ENCODE measurements around the gene ANKS1A.

Gene ANKS1A

DNA sequence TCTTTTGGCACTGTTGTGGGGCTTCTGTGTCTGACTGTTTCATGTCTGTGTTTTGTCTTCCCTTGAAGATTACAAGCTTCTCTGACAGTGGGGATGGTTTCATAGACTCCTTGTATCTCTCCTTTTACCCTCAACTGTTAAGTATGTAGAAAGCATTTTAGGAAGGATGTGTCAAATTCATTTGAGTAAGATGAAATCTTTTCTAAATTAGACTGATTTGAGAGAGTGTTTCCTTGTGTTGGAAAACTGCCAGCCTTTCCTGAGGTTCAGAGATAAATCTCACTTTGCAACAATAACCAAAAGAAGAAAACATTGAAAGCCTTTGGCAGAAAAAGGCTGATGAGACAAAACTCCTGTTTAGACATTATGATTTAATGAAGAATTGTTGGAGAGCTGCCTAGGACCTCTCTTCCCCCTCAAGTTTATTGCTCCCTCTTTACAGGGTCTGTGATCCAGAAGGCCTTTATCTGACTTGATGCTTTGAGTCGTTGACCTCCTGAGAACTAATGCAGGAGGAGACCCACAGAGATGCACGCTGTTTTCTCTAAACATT, 68.3 kb downstream of the ANKS1A start:
- DNase-seq (ENCODE audit: low spot score), result no peak

DNA sequence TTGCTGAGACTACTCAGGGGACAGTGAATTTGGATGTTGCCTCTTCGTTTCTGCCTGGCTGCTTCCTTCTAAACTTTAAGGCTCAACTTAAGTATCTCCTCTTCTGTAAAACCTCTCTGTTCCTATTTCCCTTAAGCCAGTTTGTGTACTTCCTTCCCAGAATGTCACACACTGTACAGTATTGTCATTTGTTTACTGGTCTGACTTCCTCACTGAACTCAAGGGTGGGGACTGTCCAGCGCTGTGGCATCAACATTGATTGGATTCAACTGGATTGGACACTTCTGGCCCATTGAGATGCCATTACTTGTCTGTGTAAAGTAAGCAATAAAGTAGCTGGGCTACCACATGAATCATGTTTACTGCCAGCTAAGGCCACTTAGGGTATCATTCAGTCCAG, 69.7 kb downstream of the ANKS1A start:
- DNase-seq (ENCODE audit: low spot score), result no peak

DNA sequence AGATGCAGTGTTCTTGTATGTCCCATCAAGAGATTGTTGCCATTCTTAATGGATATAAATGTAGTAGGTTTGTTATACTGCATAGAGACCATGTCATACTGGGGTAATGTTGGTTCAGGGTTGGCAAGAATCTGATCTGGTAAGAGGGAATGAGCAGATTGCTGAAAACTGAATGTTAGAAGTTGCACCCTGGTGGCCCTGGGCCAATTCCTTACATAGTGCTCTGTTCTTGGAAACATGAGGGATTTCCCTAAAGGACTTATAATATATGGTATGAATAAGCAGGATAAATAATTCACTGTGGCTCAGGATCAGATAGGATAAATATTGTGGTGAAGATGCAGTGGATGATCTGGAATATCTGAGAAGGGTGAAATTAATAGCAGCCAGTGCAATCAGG, 70.2 kb downstream of the ANKS1A start:
- DNase-seq (ENCODE audit: low spot score), result no peak

GRCh38 chr6:34961082-34961481, 72.0 kb downstream of the ANKS1A start:
- no peak for DNase-seq (ENCODE audit: low spot score)

DNA sequence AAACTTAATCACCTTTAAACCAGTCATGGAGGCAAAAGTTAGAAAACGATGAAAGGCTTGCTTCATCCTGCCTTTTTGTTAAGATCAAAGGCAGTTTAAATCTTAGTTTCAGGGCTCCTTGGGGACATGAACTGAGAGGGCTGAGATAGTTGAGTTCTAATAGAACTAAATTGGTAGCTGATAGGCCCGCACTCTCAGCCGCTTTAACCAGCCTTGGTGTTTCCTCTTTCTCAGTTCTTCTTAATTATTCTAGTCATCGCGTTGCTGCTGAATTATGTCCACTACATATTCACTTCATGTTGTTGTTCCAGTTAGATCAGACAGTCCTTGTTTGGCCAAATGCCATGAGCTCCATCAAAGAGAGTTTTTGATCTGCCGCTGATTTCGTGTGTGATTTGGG, 72.5 kb downstream of the ANKS1A start:
- no peak for DNase-seq (ENCODE audit: low spot score)

DNA sequence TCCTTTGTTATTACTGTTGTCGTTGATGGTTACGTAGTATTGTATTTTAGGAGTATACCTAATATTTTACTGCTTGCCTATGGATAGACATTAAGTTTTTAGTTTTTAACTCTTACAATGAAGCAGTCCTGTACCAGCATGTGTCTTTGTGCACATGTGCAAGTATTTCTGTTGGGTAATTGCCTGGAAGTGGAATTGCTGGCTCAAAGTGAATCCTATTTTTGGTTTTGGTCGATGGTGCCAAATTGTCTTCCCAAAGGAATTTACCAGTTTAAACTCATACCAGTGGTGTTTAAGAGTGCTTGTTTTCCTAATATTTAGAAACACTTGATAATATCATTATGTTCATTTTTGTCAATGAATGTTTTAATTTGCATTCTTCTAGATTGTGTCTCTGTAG, 75.5 kb downstream of the ANKS1A start:
- DNase-seq (ENCODE audit: low spot score), result peak; percentile 51

DNA sequence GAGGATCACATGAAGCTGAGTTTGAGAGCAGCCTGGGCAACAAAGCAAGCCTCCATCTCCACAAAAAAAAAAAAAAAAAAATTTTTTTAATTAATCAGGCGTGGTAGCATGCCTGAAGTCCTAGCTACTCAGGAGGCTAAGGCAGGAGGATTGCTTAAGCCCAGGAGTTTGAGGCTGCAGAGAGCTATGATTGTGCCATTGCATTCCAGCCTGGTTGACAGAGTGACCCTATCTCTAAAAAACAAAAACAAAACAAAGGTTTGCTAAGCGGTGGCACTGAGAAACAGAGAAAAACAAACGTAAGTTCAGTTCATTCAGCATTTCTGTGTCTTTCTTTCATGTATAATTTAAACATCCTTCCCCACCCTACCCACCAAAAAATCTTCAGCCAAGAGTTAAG, 78.4 kb downstream of the ANKS1A start:
- DNase-seq (ENCODE audit: low spot score), result no peak

DNA sequence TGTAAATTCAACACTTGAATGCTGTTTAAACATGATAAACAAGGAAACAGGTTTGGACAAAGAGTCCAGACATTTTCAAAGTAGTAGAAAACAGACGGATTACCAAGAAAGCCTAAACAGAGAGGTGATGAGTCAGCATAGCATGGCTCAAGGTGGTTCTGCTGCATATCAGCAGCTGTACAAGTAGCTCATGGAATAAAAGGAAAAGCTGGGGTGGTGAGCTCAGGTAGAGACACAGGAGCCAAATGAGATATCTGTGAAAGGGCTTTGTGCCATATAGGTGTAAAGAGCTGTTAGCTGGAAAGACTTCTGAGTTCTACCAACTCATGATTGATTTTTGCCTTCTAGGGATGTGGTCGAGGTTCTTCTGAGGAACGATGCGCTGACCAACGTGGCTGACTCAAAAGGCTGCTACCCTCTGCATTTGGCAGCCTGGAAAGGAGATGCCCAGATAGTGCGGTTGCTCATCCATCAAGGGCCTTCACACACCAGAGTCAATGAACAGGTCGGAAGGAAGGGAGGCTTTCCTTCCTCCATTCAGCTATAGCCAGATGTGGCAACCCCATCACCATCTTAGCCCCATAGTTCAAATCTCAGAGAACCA, 80.7 kb downstream of the ANKS1A start:
- DNase-seq (ENCODE audit: low spot score), result no peak

DNA sequence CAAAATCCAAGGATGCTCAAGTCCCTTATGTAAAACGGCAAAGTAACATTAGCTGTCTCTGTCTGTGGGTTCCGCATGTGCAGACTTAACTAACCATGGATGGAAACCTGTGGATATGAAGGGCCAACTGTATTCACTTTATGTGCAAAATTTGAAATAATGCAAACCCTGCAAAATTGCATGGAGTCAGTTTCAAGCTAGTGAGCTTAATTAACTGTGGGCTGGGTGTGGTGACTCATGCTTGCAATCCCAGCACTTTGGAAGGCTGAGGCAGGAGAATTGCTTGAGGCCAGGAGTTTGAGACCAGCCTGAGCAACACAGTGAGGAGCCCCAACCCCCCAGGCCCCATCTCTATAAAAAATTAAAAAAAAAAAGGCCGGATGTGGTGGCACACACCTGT, 81.4 kb downstream of the ANKS1A start:
- DNase-seq (ENCODE audit: low spot score), result no peak

- no peak for DNase-seq (ENCODE audit: low spot score)
Measured at GRCh38 chr6:34970957-34971356, 81.9 kb downstream of the ANKS1A start.

DNA sequence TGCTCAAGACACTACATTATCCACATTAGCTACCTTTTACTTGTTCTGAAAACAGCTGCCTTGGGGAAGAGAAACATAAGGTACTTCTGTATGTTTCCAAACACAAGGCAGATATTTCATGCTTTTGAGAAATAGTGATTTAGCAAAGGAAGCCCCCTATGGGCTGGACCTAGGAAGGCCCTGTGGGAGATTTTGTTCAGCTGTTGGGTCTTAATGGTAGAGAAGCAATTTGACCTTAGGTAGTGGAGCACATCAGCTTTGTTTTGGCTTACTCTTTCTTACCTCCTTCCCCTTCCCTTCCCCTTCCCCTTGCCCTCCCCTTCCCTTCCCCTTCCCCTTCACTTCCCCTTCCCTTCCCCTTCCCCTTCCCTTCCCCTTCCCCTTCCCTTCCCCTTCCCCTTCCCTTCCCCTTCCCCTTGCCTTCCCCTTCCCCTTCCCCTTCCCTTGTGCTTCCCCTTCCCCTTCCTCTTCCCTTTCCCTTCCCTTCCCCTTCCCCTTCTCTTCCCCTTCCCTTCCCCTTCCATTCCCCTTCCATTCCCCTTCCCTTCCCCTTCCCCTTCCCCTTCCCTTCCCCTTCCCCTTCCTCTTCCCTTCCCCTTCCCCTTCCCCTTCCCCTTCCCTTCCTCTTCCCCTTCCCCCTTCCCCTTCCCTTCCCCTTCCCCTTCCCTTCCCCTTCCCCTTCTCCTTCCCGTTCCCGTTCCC, 84.6 kb downstream of the ANKS1A start:
- DNase-seq (ENCODE audit: low spot score), result no peak

DNA sequence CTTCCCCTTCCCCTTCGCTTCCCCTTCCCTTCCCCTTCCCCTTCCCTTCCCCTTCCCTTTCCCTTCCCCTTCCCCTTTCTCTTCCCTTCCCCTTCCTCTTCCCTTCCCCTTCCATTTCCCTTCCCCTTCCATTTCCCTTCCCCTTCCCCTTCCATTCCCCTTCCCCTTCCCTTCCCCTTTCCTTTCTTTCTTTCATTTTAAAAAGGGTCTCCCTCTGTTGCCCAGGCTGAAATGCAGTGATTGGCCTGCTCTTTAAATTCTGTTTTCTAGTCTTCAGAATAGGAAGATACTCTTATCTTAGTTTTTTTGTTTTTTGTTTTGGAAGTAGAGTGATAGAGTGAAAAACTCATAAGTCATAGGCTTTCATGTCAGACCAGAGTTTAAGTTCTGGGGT, 85.2 kb downstream of the ANKS1A start:
- no peak for DNase-seq (ENCODE audit: low spot score)

DNA sequence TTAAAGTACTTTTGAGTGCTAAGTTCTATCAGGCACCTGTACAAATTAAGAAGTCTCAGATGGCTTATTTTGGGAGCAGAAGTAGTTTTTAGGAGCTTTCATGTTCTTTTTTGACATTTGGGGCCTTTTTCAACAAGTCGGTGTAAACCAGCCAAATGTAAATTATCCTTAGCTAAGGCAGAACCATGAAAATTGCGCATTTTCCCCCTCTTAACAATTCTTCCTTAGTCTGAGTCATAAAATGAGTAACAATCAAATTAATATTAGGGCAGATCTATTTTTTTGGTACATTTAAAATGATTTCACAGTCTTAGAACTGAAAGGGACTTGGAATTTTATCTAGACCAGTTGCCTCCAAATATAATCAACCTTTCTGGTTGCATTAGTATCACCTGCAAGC, 87.2 kb downstream of the ANKS1A start:
- no peak for DNase-seq (ENCODE audit: low spot score)

DNA sequence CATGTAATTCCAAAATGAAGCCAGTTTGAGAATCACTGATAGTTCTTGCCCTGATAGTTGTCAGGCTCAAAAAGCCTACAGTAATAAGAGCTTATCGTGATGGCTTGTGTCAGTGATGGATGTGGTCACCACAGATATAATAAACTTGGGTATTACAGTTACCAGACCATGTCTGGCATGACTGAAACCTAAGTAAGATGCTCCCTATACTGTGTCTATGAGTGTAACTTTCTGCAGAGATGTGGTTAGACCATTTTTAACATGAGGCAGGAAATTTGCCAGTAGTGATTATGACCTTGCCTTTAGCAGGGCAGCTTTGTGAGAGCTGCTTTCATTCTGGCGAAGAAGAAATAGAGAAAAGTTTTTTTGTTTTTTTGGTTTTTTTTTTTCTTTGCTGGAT, 90.2 kb downstream of the ANKS1A start:
- no peak for DNase-seq (ENCODE audit: low spot score)

- DNase-seq (ENCODE audit: low spot score), result no peak
Measured at GRCh38 chr6:34979994-34980393, 90.9 kb downstream of the ANKS1A start.

- no peak for DNase-seq (ENCODE audit: low spot score)
Measured at GRCh38 chr6:34981366-34981765, 92.3 kb downstream of the ANKS1A start.

DNA sequence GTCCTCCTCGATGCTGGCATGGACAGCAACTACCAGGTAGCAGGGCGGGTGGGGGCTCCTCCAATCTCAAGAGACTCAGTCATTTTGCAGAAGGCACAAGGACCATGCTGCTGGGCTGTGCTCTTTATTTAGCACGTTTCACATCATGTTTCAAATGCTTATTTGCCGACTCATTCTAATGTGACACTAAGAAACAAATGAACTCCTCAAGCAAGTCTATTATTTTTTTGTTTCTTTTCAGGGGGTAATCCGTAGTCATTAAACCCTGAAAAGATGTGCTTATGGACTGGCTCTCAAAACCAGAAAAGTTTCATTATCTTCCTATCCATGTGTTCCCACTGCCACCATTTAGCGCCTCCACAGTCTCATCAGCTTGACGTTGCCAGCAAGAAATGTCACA, 92.9 kb downstream of the ANKS1A start:
- no peak for DNase-seq (ENCODE audit: low spot score)

GRCh38 chr6:34982424-34982852, 93.4 kb downstream of the ANKS1A start:
- peak; percentile 44 for DNase-seq (ENCODE audit: low spot score)

DNA sequence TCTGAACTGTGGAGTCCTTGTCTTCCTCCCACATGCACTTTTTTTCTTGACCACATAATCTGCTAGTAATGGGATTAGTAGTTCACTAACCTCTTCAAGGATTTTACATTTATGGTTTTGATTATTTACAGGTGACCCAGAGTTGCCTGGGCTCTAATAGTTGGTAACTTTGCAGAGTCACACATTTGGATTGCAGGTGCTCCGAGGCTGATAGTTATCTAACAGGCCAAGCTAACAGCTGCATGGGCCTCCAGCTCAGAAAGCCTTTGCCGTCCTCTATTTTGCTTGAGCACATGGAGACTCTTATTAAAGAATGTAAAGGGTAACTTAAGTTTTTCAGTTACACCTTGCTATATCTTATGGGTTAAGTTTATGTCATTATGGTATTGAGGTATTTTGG, 95.4 kb downstream of the ANKS1A start:
- DNase-seq (ENCODE audit: low spot score), result no peak

- no peak for DNase-seq (ENCODE audit: low spot score)
Measured at GRCh38 chr6:34985236-34985635, 96.2 kb downstream of the ANKS1A start.

- DNase-seq (ENCODE audit: low spot score), result peak; percentile 90
Measured at GRCh38 chr6:34986845-34987246, 97.8 kb downstream of the ANKS1A start.

DNA sequence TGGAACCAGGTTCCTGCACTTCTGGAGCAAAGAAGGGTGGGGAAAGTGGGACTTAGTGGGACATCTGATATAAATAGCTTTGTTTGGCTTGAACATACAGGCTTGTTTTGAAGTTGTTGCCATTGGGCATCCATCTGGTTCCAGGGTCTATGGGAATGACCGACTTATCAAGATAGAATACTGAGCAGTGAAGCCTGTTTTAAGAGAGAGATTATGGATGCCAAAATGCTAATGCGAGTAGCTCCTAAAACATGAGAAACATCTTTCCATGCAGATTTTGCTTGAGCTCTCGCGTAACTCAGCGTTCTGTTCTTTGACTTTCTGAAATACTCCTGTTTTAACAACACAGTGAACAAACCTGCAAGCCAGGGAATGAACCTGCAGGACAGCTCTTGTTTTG, 98.5 kb downstream of the ANKS1A start:
- peak; percentile 33 for DNase-seq (ENCODE audit: low spot score)

DNA sequence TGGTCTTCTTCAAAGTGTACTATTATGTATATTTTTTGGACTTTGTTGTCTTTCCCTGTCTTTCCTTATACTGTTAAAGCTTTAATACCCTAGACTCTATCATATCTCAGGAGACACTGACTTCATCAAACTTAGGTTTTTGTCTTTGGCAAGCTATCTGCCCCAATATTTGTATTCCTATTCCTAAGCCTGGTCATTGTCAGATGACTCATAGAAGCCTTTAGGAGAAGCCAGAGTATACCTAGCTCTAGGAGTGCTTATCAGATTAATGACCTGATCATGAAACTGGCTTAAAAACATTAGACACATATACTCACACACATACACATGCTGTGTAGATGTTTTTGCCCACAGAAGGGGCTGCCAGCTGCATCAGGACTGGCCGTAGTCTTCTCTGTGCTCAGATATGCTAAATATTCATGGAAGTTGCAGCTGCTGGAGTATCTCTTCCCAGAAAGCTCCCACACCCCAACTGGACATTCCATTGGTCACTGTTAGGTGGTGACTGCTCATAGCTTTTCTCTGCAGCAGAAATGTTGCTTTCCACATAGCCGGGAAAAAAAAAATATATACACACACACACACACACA, 102.0 kb downstream of the ANKS1A start:
- no peak for DNase-seq (ENCODE audit: low spot score)
